22Rv1 (cell line): Measurements from ENCODE around the gene ST7L.

Experiments
- ZFX ChIP-seq: fragments of 450-650 bp; IDR thresholded peaks from 2 replicates; pipeline ENCODE4 v1.6.1; 2017; ENCODE audit warnings: antibody characterized with exemption, borderline replicate concordance
- TF ChIP-seq, protein P1 (sequence below): fragments of 450-650 bp; IDR thresholded peaks from 2 replicates; pipeline ENCODE4 v1.5.1; 2017; ENCODE audit warnings: mild to moderate bottlenecking

DNA sequence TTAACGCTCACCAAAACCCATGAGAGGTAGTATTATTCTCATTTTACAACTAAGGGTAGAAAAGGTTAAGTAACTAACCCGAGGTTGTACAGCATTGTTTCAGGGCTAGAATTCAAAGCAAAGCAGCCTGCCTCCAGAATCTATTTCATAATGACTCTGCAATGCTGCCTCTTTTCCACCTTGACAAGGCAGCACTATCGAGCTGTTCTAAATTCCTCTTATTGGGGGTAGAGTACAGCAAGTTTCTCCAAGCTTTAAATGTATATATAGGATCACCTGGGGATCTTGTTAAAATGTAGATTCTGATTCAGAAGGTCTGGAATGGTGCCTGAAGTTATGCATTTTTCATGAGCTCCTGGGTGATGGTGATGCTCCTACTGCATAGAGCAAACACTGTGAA, 80.1 kb downstream of the ST7L start:
- TF ChIP-seq, protein P1, sequence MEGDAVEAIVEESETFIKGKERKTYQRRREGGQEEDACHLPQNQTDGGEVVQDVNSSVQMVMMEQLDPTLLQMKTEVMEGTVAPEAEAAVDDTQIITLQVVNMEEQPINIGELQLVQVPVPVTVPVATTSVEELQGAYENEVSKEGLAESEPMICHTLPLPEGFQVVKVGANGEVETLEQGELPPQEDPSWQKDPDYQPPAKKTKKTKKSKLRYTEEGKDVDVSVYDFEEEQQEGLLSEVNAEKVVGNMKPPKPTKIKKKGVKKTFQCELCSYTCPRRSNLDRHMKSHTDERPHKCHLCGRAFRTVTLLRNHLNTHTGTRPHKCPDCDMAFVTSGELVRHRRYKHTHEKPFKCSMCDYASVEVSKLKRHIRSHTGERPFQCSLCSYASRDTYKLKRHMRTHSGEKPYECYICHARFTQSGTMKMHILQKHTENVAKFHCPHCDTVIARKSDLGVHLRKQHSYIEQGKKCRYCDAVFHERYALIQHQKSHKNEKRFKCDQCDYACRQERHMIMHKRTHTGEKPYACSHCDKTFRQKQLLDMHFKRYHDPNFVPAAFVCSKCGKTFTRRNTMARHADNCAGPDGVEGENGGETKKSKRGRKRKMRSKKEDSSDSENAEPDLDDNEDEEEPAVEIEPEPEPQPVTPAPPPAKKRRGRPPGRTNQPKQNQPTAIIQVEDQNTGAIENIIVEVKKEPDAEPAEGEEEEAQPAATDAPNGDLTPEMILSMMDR, result no peak
- TF ChIP-seq ZFX, result no peak
